Skeletal muscle tissue (tissue), 4 donors: Measurements from ENCODE around the gene CELSR3. TPM values are rescaled to one million over a fixed set of nuclear protein-coding genes. Genes with fewer than 3 reads are reported as not detected.

Source experiments
- H3K27ac ChIP-seq: one replicate; pipeline ENCODE4 v1.7.0; 2013; ENCODE audit warnings: mild to moderate bottlenecking, low read depth, low read length, inconsistent platforms
- H3K27me3 ChIP-seq, 3 donors: one replicate each; pipeline ENCODE4 v1.7.0; 2013; ENCODE audit warnings: low read length in 3 of 3; ENCODE audit not compliant: control insufficient read depth in 3 of 3, insufficient read depth in 3 of 3
- H3K36me3 ChIP-seq, 3 donors: one replicate each; pipeline ENCODE4 v1.7.0; 2013; ENCODE audit warnings: low read length in 3 of 3; ENCODE audit not compliant: control insufficient read depth in 3 of 3, insufficient read depth in 3 of 3
- H3K4me1 ChIP-seq, 3 donors: one replicate each; pipeline ENCODE4 v1.7.0; 2013; ENCODE audit warnings: low read length in 3 of 3, mild to moderate bottlenecking in 3 of 3; ENCODE audit not compliant: control insufficient read depth in 3 of 3, insufficient read depth in 3 of 3
- H3K4me3 ChIP-seq, 3 donors: one replicate each; pipeline ENCODE4 v1.7.0; 2013; ENCODE audit warnings: low read length in 3 of 3
- H3K9ac ChIP-seq, 3 donors: one replicate each; pipeline ENCODE4 v1.7.0; 2013; ENCODE audit warnings: low read length in 3 of 3, mild to moderate bottlenecking in 3 of 3, moderate library complexity in 2 of 3, low read depth in 1 of 3
- H3K9me3 ChIP-seq, 3 donors: one replicate each; pipeline ENCODE4 v1.7.0; 2013; ENCODE audit warnings: low read length in 3 of 3; ENCODE audit not compliant: control insufficient read depth in 3 of 3
- total RNA-seq: library from RNA; depleted of rRNA; stranded (reverse); fragments of >200 nt; gene quantifications from one replicate; pipeline ENCODE4 v1.2.3, GENCODE V29; 2014
- donor health status: Osteomylitis.

CELSR3 gene
- total RNA-seq, 1 donor from 2014 or later: under 0.01 TPM

- H3K27me3 ChIP-seq: no peaks in the 10 kb centered on the region
- no peak overlapping the region for H3K9ac ChIP-seq
- peaks cover 3 to 10% (median 9%) of the 10 kb centered on the region in 3 donors for H3K36me3 ChIP-seq
- peaks cover 13 to 20% (median 13%) of the 10 kb centered on the region in 3 donors for H3K4me1 ChIP-seq
- H3K4me3 ChIP-seq: no peak overlapping the region
- H3K27ac ChIP-seq: no peak overlapping the region
- peaks cover 0 to 2% (median 0%) of the 10 kb centered on the region in 3 donors for H3K9me3 ChIP-seq
Measured at GRCh38 chr3:48612309-48612708, 50.4 kb downstream of the CELSR3 start.

DNA sequence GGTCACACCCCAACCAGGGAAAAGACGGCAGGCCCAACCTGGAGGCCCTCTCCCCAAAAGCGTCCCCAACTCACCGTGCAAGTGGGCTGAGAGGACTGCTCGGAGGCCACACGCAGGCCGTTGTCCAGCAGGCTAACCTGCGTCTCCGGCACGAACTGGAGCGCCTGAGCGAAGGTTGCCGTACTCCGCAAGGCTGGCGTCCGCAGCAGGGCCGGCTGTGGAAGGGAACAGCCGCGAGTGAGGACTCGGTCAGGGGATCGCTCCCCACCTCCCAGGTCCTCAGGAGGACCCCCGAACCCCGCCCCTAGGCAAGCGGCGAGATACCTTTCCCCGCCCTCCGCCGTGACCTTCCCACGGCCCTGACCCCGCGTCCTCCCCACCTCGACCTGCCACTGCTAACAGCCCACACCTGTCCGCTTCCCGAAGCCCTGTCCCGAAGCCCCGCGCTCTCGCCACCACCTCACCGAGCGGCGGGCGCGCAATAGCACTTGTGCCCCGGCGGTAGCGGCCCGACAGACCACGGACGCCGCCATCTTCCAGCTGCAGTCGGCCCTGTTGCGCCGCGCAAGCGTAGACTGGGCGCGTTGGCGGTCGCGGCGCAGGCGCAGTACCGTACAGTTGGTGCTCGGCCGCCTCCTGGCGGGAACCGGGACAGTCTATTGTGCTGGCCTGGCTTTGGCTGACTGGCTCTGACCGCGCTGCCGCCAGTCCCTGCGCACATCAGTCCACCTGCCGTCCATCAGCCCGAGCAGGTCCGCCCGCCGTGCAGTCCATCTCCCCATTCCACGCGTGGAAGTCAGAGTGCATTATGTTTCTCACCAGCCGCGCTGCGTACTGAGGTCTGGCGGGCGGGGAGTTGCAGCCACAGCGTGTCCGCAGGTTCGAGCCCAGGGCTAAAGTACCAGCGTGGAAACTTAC, 53.3 kb downstream of the CELSR3 start, which contains the start of gene UQCRC1:
Gene UQCRC1 (minus strand): TSS at position 559 of the 918 bp plus-strand sequence. CDS start 26 bp downstream, at position 533.
- Histone ChIP-seq H3K9ac (peak within 1 kb of the TSS; percentile 98 to 100 (median 99)), H3K9me3 (no peaks in the 10 kb centered on the region), H3K27ac (peak within 1 kb of the TSS; percentile 95), H3K36me3 (peaks cover 20 to 26% (median 26%) of the 10 kb centered on the region in 3 donors), H3K4me1 (peaks cover 16 to 36% (median 19%) of the 10 kb centered on the region in 3 donors), H3K4me3 (peak within 1 kb of the TSS; percentile 95 to 99 (median 99)), H3K27me3 (no peaks in the 10 kb centered on the region)

GRCh38 chr3:48607519-48607918, 55.2 kb downstream of the CELSR3 start:
- no peaks in the 10 kb centered on the region for H3K27me3 ChIP-seq
- H3K9ac ChIP-seq: no peak overlapping the region
- H3K4me1 ChIP-seq: peaks cover 16 to 50% (median 26%) of the 10 kb centered on the region in 3 donors
- H3K36me3 ChIP-seq: peaks cover 38 to 44% (median 44%) of the 10 kb centered on the region in 3 donors
- no peaks in the 10 kb centered on the region for H3K9me3 ChIP-seq
- no peak overlapping the region for H3K4me3 ChIP-seq
- no peak overlapping the region for H3K27ac ChIP-seq

- Histone ChIP-seq H3K36me3 (peaks cover 62 to 77% (median 72%) of the 10 kb centered on the region in 3 donors), H3K27me3 (no peaks in the 10 kb centered on the region), H3K4me3 (no peak overlapping the region), H3K27ac (peak overlapping the region; percentile 97), H3K4me1 (peaks cover 54 to 88% (median 65%) of the 10 kb centered on the region in 3 donors), H3K9me3 (no peaks in the 10 kb centered on the region), H3K9ac (peak overlapping the region in 1 of 3 donors; percentile 70)
Measured at GRCh38 chr3:48601622-48601994, 61.1 kb downstream of the CELSR3 start.

GRCh38 chr3:48600711-48601621, 61.7 kb downstream of the CELSR3 start:
- H3K27me3 ChIP-seq: no peaks in the 10 kb centered on the region
- peaks cover 57 to 93% (median 71%) of the 10 kb centered on the region in 3 donors for H3K4me1 ChIP-seq
- peak overlapping the region; percentile 97 for H3K27ac ChIP-seq
- H3K36me3 ChIP-seq: peaks cover 60 to 77% (median 71%) of the 10 kb centered on the region in 3 donors
- no peaks in the 10 kb centered on the region for H3K9me3 ChIP-seq
- H3K9ac ChIP-seq: peak overlapping the region in 1 of 3 donors; percentile 70
- peak overlapping the region in 1 of 3 donors; percentile 29 for H3K4me3 ChIP-seq

DNA sequence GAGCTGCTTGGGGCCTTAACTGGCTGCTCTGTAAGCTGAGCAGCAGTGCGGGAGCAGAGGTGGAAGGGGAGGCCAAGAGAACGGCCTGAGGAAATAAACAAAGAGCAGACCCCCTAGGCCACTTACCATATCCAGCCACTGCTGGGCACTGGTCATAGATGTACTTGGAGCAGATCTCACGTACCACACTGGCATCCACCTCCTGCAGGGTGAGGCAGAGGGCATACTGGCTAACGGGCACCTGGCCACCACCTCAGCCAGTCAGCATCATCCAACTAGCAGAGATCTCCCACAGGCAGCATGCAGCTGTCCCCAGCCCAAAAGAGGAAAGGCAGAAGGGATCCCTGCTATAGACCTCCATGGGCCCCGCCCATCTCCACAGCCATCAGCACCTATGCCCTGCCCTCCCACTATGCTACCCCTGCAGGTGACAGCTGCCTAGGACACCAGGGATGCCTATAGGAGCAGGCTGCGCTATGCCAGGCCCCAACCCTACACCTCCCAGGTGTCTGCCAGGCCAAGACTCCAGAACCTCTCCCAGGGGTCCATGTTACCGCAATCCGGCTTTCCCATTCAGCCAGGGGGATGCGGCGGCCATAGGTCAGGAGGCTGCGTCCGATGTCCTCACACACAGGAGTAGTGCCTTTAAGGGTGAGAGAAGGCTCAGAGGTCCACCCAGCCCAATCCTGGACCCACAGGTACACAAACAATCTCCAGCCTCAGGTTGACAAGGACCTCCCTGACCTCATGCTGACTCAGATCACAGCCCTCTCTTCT, 63.0 kb downstream of the CELSR3 start:
- Histone ChIP-seq H3K36me3 (peaks cover 48 to 64% (median 59%) of the 10 kb centered on the region in 3 donors), H3K27me3 (no peaks in the 10 kb centered on the region), H3K9me3 (no peaks in the 10 kb centered on the region), H3K9ac (peak overlapping the region; percentile 55 to 83 (median 63)), H3K4me1 (peaks cover 59 to 91% (median 76%) of the 10 kb centered on the region in 3 donors), H3K4me3 (peak overlapping the region in 2 of 3 donors; percentile 30 to 52), H3K27ac (peak overlapping the region; percentile 97)

DNA sequence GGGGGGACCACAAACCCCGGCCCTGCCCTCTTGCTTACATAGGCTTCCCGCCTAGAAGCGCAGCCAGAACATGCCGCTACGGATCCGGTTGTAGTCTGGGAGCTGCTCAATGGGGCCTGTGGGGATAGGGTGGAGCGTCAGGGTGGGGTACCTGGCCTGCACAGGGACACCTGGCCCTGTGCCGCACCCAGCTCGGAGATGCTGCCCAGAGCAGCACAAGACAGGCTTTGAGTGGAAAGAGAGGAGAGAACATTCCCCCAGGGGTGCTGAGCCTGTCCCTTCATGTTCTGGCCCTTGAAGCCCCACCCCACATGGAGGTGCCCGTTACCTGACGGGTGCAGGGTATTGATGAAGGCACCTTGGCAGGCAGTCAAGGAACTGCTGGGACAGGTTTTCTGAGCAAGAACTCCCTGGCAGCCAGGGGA, 63.6 kb downstream of the CELSR3 start:
- Histone ChIP-seq H3K9me3 (no peaks in the 10 kb centered on the region), H3K27me3 (no peaks in the 10 kb centered on the region), H3K36me3 (peaks cover 42 to 58% (median 53%) of the 10 kb centered on the region in 3 donors), H3K27ac (peak overlapping the region; percentile 97), H3K9ac (peak overlapping the region; percentile 55 to 83 (median 63)), H3K4me3 (peak overlapping the region; percentile 11 to 52 (median 30)), H3K4me1 (peaks cover 63 to 92% (median 82%) of the 10 kb centered on the region in 3 donors)

DNA sequence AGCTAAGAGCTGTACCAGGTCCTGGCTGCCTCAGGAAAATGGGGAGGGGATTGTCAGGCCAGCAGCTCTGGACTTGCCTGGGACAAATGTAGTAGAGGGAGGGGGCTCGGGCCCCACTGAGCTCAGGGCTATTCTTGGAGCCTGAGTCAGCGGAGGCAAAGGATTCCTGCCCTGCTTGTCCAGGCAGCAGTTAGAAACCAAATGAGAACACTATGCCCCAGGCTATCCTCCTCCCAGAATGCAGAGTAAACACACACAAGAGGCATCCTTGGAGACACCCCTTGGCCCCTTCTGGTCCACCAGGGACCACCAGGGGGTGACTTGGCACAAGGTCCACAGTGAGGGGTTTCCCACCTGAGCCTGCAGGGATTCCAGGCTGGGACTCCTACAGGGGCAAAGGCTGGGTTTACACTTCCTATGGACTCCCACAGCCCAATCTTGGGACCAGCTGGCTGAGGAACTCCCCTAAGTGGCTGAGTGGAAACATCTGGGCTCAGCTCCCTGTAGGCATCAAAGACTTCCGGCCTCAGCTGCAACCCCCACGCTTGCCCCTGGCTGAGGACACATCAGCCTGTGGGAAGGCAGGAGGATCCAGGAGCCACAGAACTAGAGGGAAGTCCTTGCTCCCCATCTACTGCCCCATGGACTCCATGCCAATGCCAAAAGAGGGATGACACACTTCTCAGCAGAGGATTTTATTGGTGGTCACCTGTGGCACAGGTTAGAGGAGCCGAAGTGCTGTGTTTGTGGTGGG, 64.2 kb downstream of the CELSR3 start:
- peaks cover 36 to 52% (median 47%) of the 10 kb centered on the region in 3 donors for H3K36me3 ChIP-seq
- no peaks in the 10 kb centered on the region for H3K27me3 ChIP-seq
- no peaks in the 10 kb centered on the region for H3K9me3 ChIP-seq
- peak overlapping the region; percentile 97 for H3K27ac ChIP-seq
- peaks cover 63 to 91% (median 82%) of the 10 kb centered on the region in 3 donors for H3K4me1 ChIP-seq
- H3K4me3 ChIP-seq: peak overlapping the region; percentile 11 to 52 (median 30)
- H3K9ac ChIP-seq: peak overlapping the region; percentile 54 to 83 (median 68)
